ENCODE data around the gene TAGLN2.
"Not testable (repeated sequence)": the region's sequence is repeated elsewhere in the genome, so short reads cannot be mapped to it uniquely, and the experiment has no call there.

Gene TAGLN2

DNA sequence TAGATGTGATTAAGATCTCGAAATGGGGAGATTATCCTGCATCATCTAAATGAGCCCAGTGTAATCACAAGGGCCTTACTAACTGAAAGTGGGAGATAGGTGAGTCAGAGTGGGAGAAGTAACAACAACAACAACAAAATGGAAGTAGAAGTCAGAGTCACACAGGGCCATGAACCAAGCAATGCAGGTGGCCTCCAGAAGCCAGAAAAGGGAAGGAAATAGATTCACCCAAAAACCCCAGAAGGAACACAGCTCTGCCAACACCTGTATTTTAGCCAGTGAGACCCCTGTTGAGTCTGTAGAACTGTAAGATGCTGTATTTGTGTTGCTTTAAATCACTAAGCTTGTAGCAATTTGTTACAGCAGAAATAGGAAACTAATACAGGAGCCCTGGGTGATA is 4.1 kb downstream of the TAGLN2 start:
- DNase-seq (ENCODE audit: low spot score) = peak; percentile 47

DNA sequence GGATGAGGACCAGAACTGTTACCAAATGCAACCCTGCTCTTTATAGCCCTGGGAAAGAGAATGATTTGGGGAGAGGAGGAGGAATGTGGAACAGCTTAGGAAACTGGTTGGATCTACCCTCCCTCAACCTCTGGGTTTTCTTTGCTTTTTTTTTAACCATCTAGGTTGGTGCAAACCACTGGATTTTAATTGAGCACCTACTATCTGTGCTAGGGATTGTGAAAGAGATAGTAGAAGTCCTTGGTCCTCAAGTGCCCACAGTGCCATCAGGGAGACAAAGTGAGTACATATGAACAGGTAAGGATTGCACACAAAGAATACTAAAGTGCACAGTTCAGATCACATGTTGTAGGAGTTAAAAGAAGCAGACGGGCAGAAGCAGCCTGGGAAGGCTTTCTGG is 4.7 kb downstream of the TAGLN2 start:
- no peak for DNase-seq (ENCODE audit: low spot score)

DNA sequence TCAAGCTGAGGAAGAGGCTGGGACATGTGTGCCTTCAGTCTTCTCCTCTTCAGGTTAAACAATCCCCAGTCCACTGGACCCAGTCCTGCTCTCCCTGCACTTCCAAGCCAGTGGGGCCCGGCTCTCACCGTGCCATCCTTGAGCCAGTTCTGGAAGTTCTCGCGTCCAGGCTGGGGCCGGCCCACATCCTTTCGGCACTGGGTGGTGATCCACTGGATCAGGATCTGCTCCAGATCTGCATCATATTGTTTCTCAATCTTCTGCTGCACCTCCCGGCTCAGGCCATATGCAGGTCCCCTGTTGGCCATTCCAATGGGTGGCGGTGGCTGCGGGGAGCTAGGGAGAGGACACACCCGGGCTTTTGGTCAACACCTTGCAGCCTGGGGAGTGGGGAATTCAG is 5.1 kb downstream of the TAGLN2 start:
- no peak for DNase-seq (ENCODE audit: low spot score)

DNA sequence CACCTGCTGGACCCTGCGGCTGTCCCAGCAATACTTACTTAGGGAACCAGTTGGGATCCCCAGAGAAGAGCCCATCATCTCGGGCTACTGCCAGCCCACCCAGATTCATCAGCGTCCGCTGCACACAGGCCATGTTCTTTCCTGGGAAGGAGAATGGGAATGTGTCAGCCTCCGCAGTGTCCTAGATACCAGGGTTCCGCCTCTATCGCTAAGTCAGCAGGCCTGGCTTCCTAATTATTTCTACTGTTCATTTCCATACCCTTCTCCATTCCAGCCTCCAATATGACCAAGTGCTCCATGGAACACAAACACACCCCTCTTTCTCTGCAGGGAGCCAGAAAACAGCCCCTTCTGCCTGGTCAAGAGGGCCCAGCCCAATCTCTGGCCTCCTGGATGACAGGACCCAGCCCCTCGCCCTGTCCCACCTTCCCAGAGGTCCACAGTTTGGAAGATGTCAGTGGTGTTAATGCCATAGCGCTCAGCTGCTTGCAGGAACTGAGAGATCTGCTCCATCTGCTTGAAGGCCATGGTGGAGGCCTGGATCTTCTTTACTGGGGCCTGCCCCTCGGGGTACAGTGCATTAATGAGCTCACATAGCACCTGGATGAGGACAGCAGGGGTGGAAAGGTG is 6.0 kb downstream of the TAGLN2 start:
- no peak for DNase-seq (ENCODE audit: low spot score)

- no peak for DNase-seq (ENCODE audit: low spot score)
Measured at GRCh38 chr1:159918352-159919200, 6.7 kb downstream of the TAGLN2 start.

DNA sequence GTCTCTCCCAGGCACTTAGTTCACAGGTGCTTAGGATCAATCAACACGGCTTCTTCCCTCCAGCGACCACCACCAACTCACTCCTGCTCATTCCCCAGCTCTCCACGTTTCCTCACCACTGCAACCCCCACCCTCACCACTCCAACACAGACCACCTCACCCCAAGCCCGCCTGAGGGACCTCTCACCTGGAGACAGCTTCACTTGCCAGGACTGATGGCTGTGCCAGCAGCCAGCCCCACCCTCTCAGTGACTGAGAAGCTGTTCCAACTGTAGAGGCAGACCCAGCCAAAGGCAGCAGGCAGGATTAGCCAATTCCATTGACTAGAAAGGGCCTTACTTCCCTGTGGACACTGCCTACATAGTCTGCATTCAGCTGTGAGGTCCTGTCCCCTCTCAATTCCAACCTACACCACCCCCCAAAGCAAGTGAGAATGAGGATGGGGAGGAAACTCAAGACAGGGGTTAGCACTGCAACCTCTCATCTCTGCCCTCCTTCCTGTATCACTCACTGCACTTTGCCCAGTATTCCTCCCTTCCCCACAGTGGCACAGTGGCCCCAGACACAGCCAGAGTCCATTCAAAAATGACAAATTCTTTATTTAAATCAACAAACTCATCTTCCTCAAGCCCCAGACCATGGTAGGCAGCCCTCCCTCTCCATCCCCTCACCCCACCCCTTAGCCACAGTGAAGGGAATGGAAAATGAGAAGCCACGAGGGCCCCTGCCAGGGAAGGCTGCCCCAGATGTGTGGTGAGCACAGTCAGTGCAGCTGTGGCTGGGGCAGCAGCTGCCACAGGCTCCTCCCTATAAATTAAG is 7.6 kb downstream of the TAGLN2 start:
- no peak for DNase-seq (ENCODE audit: low spot score)

- DNase-seq (ENCODE audit: low spot score) = no peak
Measured at GRCh38 chr1:159916242-159917051, 8.9 kb downstream of the TAGLN2 start.

DNA sequence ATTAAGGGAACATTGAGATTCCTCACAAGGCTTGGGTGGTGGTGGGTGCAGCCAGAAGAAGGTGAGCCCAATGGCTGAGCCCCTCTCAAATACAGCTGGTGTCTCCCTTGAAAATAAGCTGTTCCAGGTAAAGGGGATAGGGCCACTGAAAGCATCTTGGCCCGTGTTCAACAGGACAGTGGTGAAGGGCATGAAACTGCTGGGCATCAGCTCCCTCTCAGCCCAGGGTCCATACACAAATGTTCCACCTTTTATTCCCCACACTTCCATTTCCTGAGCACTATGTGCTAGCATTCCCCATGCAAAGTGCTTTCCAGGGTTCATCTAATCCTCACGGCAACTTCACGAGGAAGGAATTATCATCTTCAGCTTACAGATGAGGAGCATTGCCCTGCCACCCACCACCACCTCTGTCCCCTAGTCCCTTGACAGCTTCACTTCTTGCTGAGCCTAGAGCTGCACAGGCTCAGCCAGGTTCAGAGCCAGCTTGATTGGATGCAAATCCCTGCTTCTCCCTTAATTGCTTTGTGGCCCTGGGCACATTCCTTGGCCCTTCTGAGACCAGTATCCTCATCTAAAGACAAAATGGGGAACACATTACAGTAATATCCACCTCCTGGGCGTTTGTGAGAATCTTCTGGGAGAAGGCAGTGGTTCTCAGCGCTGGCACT is 9.6 kb downstream of the TAGLN2 start:
- no peak for DNase-seq (ENCODE audit: low spot score)

- DNase-seq (ENCODE audit: low spot score) = no peak
Measured at GRCh38 chr1:159914252-159915018, 10.9 kb downstream of the TAGLN2 start.

GRCh38 chr1:159913451-159914192 is 11.7 kb downstream of the TAGLN2 start:
- no peak for DNase-seq (ENCODE audit: low spot score)

DNA sequence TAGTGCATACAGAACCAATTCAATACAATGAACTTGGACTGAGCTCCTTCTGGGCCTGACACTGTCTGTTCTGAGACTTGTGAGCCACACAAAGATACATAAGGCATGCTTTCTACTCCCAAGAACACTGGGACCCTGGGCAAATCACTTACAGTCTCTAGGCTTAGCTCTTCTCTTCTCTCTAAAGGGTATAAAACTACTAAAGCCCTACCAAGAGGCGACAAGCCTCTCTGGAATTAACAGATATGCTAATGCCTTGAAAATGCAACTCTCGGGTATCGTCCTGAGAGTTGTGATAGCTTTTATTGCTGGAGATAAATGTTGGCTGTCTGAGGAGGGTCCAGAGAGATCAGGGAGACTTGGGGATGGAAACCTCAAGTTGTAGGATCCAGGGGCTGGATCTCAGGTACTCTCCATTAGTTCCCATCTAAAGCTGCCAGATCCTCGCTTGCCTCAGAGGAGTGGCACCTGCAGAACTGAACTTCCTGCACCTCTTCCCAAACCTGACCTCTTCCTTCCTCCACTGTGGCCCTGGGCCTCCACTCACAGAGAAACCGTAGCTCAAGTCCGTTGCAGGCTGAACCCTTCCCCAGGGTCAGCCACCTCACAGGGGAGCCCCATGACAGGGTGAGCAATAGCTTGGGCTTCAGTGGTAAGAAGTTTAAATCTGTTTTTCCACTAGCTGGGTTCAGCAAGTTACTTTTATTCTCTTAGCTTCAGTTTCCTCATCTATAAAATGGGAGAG is 13.8 kb downstream of the TAGLN2 start:
- DNase-seq (ENCODE audit: low spot score) = peak; percentile 16

DNA sequence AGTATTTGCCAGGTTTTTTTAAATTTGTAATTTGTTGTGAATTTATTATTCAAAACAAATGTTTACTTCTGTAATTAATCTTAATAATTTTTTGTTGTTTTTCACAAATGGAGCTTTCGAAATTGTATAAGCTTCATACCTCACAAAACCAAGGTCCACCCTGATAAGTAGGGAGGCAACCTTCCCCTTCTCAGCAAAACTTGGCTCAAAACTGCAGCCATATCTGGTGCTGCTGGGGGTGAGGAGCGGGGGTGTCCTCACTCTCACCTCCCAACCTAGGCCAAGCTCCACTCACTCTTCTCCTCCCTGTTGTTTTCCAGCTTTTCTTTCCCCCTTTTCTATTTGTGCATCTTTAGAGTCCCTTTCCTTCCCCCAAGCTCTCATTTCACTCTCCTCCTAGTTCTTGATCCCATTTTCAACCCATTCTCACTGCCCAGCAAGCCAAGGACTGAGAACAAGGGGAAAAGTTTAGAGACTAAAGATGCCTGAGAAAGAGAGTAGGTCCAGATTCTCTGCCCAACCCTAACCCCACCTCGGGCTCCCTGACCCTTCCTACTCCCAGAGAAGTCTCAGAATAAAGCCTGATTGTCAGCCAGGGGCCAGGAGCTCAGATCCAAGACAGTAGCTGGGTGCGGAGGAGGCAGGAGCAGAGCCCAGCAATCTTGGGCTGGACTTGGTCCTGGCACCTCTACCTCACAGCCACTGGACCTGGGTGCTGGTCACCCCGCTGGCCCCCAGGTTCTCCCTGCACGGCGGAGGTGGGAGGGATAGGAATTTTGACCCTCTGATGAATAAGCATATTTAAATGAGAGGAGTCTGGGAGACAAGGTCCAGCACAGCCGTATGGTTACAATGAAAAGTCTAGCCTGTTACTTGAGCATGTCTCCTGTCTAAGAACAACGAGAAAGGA is 17.0 kb downstream of the TAGLN2 start:
- DNase-seq (ENCODE audit: low spot score) = no peak

GRCh38 chr1:159906960-159907359 is 18.3 kb downstream of the TAGLN2 start:
- DNase-seq (ENCODE audit: low spot score) = no peak

DNA sequence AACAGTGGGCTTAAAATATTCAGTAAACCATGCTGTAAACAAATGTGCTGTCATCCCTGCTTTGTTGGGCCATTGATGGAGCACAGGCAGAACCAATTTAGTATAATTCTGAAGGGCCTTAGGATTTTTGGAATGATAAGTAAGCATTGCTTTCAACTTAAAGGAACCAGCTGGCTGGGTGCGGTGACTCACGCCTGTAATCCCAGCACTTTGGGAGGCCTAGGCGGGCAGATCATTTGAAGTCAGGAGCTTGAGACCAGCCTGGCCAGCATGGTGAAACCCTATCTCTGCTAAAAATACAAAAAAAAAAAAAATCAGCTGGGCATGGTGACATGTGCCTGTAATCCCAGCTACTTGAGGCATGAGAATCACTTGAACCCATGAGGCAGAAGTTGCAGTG is 21.3 kb downstream of the TAGLN2 start:
- not testable (repeated sequence) for DNase-seq (ENCODE audit: low spot score)

DNA sequence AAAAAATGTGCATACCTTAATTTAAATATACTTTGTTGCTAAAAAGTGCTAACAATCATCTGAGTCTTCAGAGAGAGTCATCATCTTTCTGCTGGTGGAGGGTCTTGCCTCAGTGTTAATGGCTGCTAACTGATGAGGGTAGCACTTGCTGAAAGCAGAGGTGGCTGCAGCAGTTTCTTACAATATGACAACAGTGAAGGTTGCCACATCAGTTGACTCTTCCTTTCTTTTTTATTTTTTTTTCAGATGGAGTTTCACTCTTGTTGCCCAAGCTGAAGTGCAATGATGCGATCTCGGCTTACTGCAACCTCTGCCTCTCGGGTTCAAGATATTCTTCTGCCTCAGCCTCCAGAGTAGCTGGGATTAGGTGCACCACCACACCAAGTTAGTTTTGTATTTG is 22.8 kb downstream of the TAGLN2 start:
- DNase-seq (ENCODE audit: low spot score) = no peak

DNA sequence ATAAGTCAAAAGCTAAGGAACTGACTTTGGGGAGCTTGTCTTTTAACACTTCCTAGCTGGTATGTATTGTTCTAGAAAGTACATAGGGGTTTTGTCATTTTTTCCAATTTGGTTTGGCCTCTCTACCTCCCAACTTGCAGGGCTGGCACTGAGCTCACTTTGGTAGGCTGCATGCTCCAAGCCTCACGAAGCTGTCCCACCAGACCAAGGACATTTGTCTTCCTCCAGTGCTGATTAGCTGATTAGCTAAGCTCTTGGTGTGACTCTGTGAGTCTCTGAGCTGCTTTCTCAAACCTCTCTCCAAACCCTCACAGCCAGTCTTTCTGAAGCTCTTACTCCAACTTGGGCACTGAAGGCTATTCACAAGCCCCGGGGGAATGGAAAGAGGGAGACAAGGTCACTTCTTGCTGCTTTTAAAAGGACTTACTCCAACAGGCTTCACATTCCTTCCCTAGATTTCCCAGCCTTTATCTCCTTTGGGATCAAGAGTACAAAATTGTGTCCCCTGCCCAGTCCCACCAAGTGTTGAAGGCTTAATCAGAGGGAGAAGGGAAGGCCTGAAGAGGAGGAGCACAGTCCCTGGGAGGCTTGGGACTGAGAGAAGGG is 24.4 kb downstream of the TAGLN2 start:
- no peak for DNase-seq (ENCODE audit: low spot score)

- DNase-seq (ENCODE audit: low spot score) = peak; percentile 37
Measured at GRCh38 chr1:159900086-159900680, 25.1 kb downstream of the TAGLN2 start, which contains the start of gene CFAP45. TSS of gene CFAP45 (minus strand) at chr1:159900165. CDS start at chr1:159900098, 67 bp downstream.

All from CD4-positive, alpha-beta T cell treated with Interleukin-15 for 4 hours (primary cell).